ENCODE data around the gene SLC5A11. TPM values are rescaled to one million over a fixed set of nuclear protein-coding genes. Genes with fewer than 3 reads are reported as not detected.
"Not testable (repeated sequence)": the region's sequence is repeated elsewhere in the genome, so short reads cannot be mapped to it uniquely, and the experiment has no call there.

The SLC5A11 gene
- polyA plus RNA-seq, 3 donors: 0.60 TPM; not detected in 2

DNA sequence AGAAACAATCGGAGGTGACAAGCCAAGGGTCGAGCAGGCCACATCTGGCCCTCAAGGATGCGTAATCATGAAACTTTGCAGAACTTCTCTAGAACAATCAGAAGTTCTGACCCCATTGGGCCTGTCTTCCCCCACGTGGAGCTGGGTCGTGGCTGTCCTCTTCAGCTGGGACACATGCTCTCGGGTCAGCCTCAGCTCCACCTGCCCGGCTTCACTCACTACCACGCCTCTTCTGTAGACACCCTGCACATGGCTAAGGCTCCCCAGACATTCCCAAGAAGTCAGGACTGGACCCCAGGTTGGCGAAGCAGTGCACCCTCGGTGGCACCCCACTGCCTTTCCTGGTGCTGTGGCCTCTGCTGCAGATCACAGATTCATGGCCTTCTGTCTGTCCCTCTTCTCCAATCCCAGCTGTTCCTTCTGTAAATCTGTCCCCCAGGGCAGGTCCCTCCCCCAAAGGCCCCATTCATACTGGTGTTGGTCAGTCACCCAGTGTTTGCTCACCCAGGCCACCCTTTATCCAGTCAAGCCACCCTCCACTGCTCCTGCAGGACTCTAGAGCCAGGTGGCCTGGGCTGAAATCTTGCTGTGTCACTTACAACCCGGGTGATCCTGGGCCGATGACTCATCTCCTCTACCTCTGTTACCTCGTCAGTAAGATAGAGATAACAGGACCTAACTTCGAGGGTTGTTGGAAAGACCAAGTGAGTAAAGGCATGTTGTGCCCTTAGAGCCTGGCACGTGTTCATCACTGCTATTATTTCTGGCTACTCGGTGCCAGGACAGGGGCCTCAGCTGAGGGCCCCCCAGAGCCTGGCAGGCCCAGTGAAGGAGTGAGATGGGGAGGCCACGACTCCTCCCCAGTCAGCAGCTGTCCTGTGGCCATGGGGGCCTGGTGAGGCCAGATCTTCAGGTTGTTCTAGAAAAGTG, 1.4 kb upstream of the SLC5A11 start:
- Histone ChIP-seq H3K9me3 (replicated peaks in 1 of 2; ENCODE audit: control insufficient read depth in 1 of 2, insufficient read depth in 1 of 2, low read length in 2 of 2) (no peaks in the 10 kb centered on the region), H3K79me2 (ENCODE audit: insufficient read depth, low read length) (no peaks in the 10 kb centered on the region), H3K27ac (ENCODE audit: low read depth in 1 of 2, low read length in 2 of 2) (no peak overlapping the region), H3K4me1 (ENCODE audit: control insufficient read depth in 1 of 2, insufficient read depth in 2 of 2, low read length in 2 of 2) (no peaks in the 10 kb centered on the region), H3K4me3 (replicated peaks in 1 of 3; ENCODE audit: low read depth in 2 of 3, low read length in 3 of 3) (no peak overlapping the region), H3K27me3 (ENCODE audit: control insufficient read depth in 2 of 2, insufficient read depth in 2 of 2, low read length in 2 of 2) (no peaks in the 10 kb centered on the region), H3K9ac (ENCODE audit: insufficient read depth, low read length, poor library complexity, severe bottlenecking) (no peak overlapping the region), H3K4me2 (replicated peaks; ENCODE audit: extremely low read depth, low read length, poor library complexity, severe bottlenecking) (no peak overlapping the region), H2AFZ (ENCODE audit: insufficient read depth, low read depth, low read length, poor library complexity, severe bottlenecking) (no peak overlapping the region), H3K36me3 (replicated peaks in 1 of 2; ENCODE audit: control insufficient read depth in 1 of 2, insufficient read depth in 2 of 2, low read length in 2 of 2) (no peaks in the 10 kb centered on the region), H4K20me1 (ENCODE audit: insufficient read depth, low read length) (no peaks in the 10 kb centered on the region)
- Mint-ChIP-seq H3K36me3 (no peaks in the 10 kb centered on the region), H3K4me1 (peaks cover 1% of the 10 kb centered on the region), H3K27ac (no peak overlapping the region), H3K9me3 (no peaks in the 10 kb centered on the region), H3K27me3 (ENCODE audit: low read depth in 3 of 3) (peaks cover 3 to 5% (median 3%) of the 10 kb centered on the region in 3 donors), H3K4me3 (no peak overlapping the region)
- TF ChIP-seq, protein P1, sequence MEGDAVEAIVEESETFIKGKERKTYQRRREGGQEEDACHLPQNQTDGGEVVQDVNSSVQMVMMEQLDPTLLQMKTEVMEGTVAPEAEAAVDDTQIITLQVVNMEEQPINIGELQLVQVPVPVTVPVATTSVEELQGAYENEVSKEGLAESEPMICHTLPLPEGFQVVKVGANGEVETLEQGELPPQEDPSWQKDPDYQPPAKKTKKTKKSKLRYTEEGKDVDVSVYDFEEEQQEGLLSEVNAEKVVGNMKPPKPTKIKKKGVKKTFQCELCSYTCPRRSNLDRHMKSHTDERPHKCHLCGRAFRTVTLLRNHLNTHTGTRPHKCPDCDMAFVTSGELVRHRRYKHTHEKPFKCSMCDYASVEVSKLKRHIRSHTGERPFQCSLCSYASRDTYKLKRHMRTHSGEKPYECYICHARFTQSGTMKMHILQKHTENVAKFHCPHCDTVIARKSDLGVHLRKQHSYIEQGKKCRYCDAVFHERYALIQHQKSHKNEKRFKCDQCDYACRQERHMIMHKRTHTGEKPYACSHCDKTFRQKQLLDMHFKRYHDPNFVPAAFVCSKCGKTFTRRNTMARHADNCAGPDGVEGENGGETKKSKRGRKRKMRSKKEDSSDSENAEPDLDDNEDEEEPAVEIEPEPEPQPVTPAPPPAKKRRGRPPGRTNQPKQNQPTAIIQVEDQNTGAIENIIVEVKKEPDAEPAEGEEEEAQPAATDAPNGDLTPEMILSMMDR (IDR thresholded peaks at IDR 0.05): no peak
- intact Hi-C loops (cut with micrococcal nuclease): no loop called here
- WGBS (ENCODE audit: insufficient coverage): 90% methylated on average over 14 of the region's 17 CpGs
- no peak for DNase-seq

DNA sequence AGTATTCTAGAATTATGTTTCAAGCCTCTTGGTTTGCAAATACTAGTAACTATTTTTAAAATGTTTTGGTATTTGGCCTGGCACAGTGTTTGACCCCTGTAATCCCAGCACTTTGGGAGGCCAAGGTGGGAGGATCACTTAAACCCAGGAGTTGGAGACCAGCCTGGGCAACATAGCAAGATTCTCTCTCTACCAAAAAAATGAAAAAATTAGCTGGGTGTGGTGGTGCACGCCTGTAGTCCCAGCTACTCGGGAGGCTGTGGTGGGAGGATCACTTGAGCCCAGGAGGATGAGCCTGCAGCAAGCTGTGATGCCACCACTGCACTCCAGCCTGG, 765 bp upstream of the SLC5A11 start:
- H3K79me2 ChIP-seq (ENCODE audit: insufficient read depth, low read length); intact Hi-C loops (cut with micrococcal nuclease); H3K27me3 Mint-ChIP-seq (ENCODE audit: low read depth in 3 of 3); H3K4me3 Mint-ChIP-seq; H3K4me1 Mint-ChIP-seq; DNase-seq; H3K27ac Mint-ChIP-seq; H3K27me3 ChIP-seq (ENCODE audit: control insufficient read depth in 2 of 2, insufficient read depth in 2 of 2, low read length in 2 of 2); H3K4me1 ChIP-seq (ENCODE audit: control insufficient read depth in 1 of 2, insufficient read depth in 2 of 2, low read length in 2 of 2); H2AFZ ChIP-seq (ENCODE audit: insufficient read depth, low read depth, low read length, poor library complexity, severe bottlenecking); H3K9ac ChIP-seq (ENCODE audit: insufficient read depth, low read length, poor library complexity, severe bottlenecking); H3K9me3 ChIP-seq (replicated peaks in 1 of 2; ENCODE audit: control insufficient read depth in 1 of 2, insufficient read depth in 1 of 2, low read length in 2 of 2); H3K4me2 ChIP-seq (replicated peaks; ENCODE audit: extremely low read depth, low read length, poor library complexity, severe bottlenecking); H3K9me3 Mint-ChIP-seq; H3K36me3 ChIP-seq (replicated peaks in 1 of 2; ENCODE audit: control insufficient read depth in 1 of 2, insufficient read depth in 2 of 2, low read length in 2 of 2); H3K36me3 Mint-ChIP-seq; H3K4me3 ChIP-seq (replicated peaks in 1 of 3; ENCODE audit: low read depth in 2 of 3, low read length in 3 of 3); H3K27ac ChIP-seq (ENCODE audit: low read depth in 1 of 2, low read length in 2 of 2); H4K20me1 ChIP-seq (ENCODE audit: insufficient read depth, low read length): not testable (repeated sequence)
- WGBS (ENCODE audit: insufficient coverage): 100% methylated on average over 2 of the region's 2 CpGs
